ENCODE results near the gene HIPK2.

Gene HIPK2

DNA sequence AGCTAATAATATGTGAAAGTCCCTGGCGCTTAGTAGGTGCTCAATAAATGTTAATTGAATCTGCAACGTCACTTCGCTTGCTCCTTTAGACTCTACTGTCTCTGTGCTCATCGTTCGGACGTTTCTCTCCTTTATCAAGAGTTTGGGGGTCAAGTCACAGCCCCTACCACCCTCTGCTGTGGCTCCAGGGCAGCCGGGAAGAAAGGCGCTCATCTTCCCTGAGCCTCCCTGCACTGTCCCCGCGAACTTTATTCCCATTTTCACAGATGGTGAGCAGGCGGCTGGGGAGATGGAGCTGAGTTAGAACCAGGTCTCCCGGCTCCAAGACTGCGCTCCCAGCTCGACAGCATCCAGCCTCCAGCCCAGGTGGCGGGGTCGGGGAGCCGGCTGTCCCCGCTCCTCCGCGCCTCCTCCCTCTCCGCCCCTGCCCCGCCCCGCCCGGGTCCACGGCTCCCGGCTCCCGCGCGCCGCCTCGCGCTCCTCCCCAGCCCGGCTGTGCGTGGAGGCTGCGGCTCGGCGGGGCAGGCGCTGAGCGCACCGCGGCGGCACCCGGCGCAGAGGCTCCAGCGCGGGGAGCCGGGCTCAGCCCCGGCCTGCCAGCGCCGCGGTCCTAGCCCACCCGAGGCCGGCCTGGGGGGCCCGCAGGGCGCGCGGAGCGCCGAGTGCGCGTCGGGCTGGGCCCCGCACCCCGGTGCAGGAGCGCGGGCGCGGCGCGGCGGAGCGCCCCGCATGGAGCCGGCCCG lies 254.4 kb downstream of the HIPK2 start, which contains the start of gene CLEC2L:
TSS of gene CLEC2L (plus strand) at position 487 of the 743 bp plus-strand sequence. CDS start at position 730, 243 bp downstream.
- Histone ChIP-seq H3K36me3 (ENCODE audit: insufficient read depth, low read length) (no peaks in the 10 kb centered on the region), H3K4me2 (ENCODE audit: low read depth, low read length, poor library complexity, severe bottlenecking) (no peak within 1 kb of the TSS), H4K20me1 (ENCODE audit: insufficient read depth, low read length, poor library complexity, severe bottlenecking) (no peaks in the 10 kb centered on the region), H3F3A (ENCODE audit: low read depth) (no peaks in the 10 kb centered on the region), H3K79me2 (ENCODE audit: insufficient read depth, low read length) (no peaks in the 10 kb centered on the region), H3K4me3 (ENCODE audit: low read length, poor library complexity, severe bottlenecking) (no peak within 1 kb of the TSS), H3K9me2 (replicated peaks; ENCODE audit: low read depth, low read length) (no peaks in the 10 kb centered on the region), H2AFZ (ENCODE audit: low read length) (no peak within 1 kb of the TSS), H3K9me3 (ENCODE audit: insufficient read depth, low read depth, low read length) (no peaks in the 10 kb centered on the region), H3K27me3 (ENCODE audit: insufficient read depth, low read length, poor library complexity, severe bottlenecking) (no peaks in the 10 kb centered on the region), H3K9ac (ENCODE audit: low read depth, low read length, poor library complexity, severe bottlenecking) (no peak within 1 kb of the TSS), H3K4me1 (ENCODE audit: insufficient read depth, low read length, poor library complexity, severe bottlenecking) (peaks cover 31% of the 10 kb centered on the region)
- TF ChIP-seq, protein P1, sequence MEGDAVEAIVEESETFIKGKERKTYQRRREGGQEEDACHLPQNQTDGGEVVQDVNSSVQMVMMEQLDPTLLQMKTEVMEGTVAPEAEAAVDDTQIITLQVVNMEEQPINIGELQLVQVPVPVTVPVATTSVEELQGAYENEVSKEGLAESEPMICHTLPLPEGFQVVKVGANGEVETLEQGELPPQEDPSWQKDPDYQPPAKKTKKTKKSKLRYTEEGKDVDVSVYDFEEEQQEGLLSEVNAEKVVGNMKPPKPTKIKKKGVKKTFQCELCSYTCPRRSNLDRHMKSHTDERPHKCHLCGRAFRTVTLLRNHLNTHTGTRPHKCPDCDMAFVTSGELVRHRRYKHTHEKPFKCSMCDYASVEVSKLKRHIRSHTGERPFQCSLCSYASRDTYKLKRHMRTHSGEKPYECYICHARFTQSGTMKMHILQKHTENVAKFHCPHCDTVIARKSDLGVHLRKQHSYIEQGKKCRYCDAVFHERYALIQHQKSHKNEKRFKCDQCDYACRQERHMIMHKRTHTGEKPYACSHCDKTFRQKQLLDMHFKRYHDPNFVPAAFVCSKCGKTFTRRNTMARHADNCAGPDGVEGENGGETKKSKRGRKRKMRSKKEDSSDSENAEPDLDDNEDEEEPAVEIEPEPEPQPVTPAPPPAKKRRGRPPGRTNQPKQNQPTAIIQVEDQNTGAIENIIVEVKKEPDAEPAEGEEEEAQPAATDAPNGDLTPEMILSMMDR (conservative IDR thresholded peaks at IDR 0.05; ENCODE audit: low read length), result no peak
- no peak for TF ChIP-seq EZH2phosphoT487 (IDR thresholded peaks at IDR 0.05; ENCODE audit: borderline replicate concordance)

DNA sequence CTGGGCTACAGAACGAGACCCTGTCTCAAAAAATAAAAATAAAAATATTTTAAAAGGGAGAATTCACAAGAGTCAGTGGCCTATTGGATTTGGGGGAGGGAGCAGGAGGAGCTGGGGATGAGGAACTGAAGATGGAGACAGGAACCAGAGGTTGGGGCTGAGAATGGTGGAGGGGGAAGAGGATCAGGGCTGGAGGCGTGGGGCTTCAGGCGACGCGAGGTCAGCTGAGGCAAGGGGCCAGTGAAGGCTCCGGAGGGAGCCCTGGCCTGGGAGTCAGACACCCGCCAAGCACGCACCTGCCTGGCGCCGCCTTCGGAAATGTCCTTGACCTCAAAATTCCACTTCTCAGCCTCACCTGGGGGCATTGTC lies 255.0 kb downstream of the HIPK2 start:
- Histone ChIP-seq H3K9me3 (ENCODE audit: insufficient read depth, low read depth, low read length) (no peaks in the 10 kb centered on the region), H3K36me3 (ENCODE audit: insufficient read depth, low read length) (no peaks in the 10 kb centered on the region), H3K4me3 (ENCODE audit: low read length, poor library complexity, severe bottlenecking) (no peak overlapping the region), H3K4me2 (ENCODE audit: low read depth, low read length, poor library complexity, severe bottlenecking) (no peak overlapping the region), H3F3A (ENCODE audit: low read depth) (no peaks in the 10 kb centered on the region), H3K27me3 (ENCODE audit: insufficient read depth, low read length, poor library complexity, severe bottlenecking) (no peaks in the 10 kb centered on the region), H2AFZ (ENCODE audit: low read length) (no peak overlapping the region), H3K9me2 (replicated peaks; ENCODE audit: low read depth, low read length) (no peaks in the 10 kb centered on the region), H3K79me2 (ENCODE audit: insufficient read depth, low read length) (no peaks in the 10 kb centered on the region), H4K20me1 (ENCODE audit: insufficient read depth, low read length, poor library complexity, severe bottlenecking) (no peaks in the 10 kb centered on the region), H3K9ac (ENCODE audit: low read depth, low read length, poor library complexity, severe bottlenecking) (no peak overlapping the region), H3K4me1 (ENCODE audit: insufficient read depth, low read length, poor library complexity, severe bottlenecking) (peaks cover 32% of the 10 kb centered on the region)
- TF ChIP-seq, protein P1 (conservative IDR thresholded peaks at IDR 0.05; ENCODE audit: low read length), result no peak
- TF ChIP-seq EZH2phosphoT487 (IDR thresholded peaks at IDR 0.05; ENCODE audit: borderline replicate concordance), result no peak

DNA sequence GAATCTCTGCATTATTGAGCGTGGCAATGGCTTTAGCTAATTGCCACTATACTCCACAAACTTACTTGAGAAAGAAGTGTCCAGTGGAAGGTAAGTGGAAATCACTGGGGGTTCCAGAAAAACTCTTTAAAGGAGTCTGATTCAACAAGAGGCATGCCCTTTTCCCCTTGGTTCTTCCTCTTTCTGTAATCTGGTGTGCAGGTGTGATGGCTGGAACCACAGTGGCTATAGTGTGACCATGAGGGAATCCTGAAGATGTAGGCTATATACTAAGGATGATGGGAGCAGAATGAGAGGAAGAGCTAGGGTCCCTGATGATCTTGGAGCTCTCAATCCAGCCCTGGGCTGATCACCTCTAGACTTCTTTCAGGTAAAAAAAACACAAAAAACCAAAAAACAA lies 256.4 kb downstream of the HIPK2 start:
- H3K27me3 ChIP-seq (ENCODE audit: insufficient read depth, low read length, poor library complexity, severe bottlenecking), result no peaks in the 10 kb centered on the region
- H4K20me1 ChIP-seq (ENCODE audit: insufficient read depth, low read length, poor library complexity, severe bottlenecking), result no peaks in the 10 kb centered on the region
- no peak overlapping the region for H3K9ac ChIP-seq (ENCODE audit: low read depth, low read length, poor library complexity, severe bottlenecking)

More for the DNA sequence above, 256.4 kb downstream of the HIPK2 start:
- peaks cover 26% of the 10 kb centered on the region for H3K4me1 ChIP-seq (ENCODE audit: insufficient read depth, low read length, poor library complexity, severe bottlenecking)
- TF ChIP-seq, protein P1 (conservative IDR thresholded peaks at IDR 0.05; ENCODE audit: low read length), result no peak
- TF ChIP-seq EZH2phosphoT487 (IDR thresholded peaks at IDR 0.05; ENCODE audit: borderline replicate concordance), result no peak
- no peaks in the 10 kb centered on the region for H3K36me3 ChIP-seq (ENCODE audit: insufficient read depth, low read length)
- H3K9me2 ChIP-seq (replicated peaks; ENCODE audit: low read depth, low read length), result no peaks in the 10 kb centered on the region
- no peaks in the 10 kb centered on the region for H3K9me3 ChIP-seq (ENCODE audit: insufficient read depth, low read depth, low read length)
- no peak overlapping the region for H2AFZ ChIP-seq (ENCODE audit: low read length)
- H3K79me2 ChIP-seq (ENCODE audit: insufficient read depth, low read length), result no peaks in the 10 kb centered on the region
- no peaks in the 10 kb centered on the region for H3F3A ChIP-seq (ENCODE audit: low read depth)
- no peak overlapping the region for H3K4me2 ChIP-seq (ENCODE audit: low read depth, low read length, poor library complexity, severe bottlenecking)
- H3K4me3 ChIP-seq (ENCODE audit: low read length, poor library complexity, severe bottlenecking), result no peak overlapping the region
